BE2C (cell line): ENCODE results near the gene SEZ6.
A peak's percentile ranks its signal among the peaks of the same experiment; 100 is the strongest.

Experiments
- DNase-seq: peaks from one replicate; pipeline ENCODE4 v3.0.0-alpha.2; 2020
- H3K27me3 ChIP-seq: fragments of 250-450 bp; sonication (Bioruptor Pico); 2 replicates; pipeline ENCODE4 v1.5.1; 2020; ENCODE audit warnings: mild to moderate bottlenecking
- H3K36me3 ChIP-seq: fragments of 250-450 bp; sonication (Bioruptor Pico); 2 replicates; pipeline ENCODE4 v1.5.1; 2020; ENCODE audit warnings: mild to moderate bottlenecking
- H3K4me1 ChIP-seq: fragments of 250-450 bp; sonication (Bioruptor Pico); 2 replicates; pipeline ENCODE4 v1.5.1; 2020
- H3K4me3 ChIP-seq: 2 replicates; pipeline ENCODE4 v1.5.1; 2011; ENCODE audit warnings: low read depth, low read length
- H3K9me3 ChIP-seq: fragments of 250-450 bp; sonication (Bioruptor Pico); 2 replicates; pipeline ENCODE4 v1.5.1; 2020
- CTCF ChIP-seq: IDR thresholded peaks from 2 replicates; pipeline ENCODE4 v1.5.1; 2012; ENCODE audit warnings: mild to moderate bottlenecking, low read depth, low read length

SEZ6 gene

GRCh38 chr17:29049541-29050145 lies 43.8 kb upstream of the SEZ6 start:
- no peaks in the 10 kb centered on the region for H3K36me3 ChIP-seq
- no peaks in the 10 kb centered on the region for H3K9me3 ChIP-seq
- H3K27me3 ChIP-seq, result no peaks in the 10 kb centered on the region
- peak; percentile 37 for DNase-seq
- H3K4me1 ChIP-seq, result peaks cover 25% of the 10 kb centered on the region
- no peak for TF ChIP-seq CTCF
- peak overlapping the region; percentile 11 for H3K4me3 ChIP-seq

GRCh38 chr17:29048440-29049368 lies 42.9 kb upstream of the SEZ6 start:
- peak; percentile 93 for DNase-seq
- H3K9me3 ChIP-seq, result no peaks in the 10 kb centered on the region
- H3K4me1 ChIP-seq, result peaks cover 24% of the 10 kb centered on the region
- H3K36me3 ChIP-seq, result no peaks in the 10 kb centered on the region
- H3K4me3 ChIP-seq, result peak overlapping the region; percentile 26
- no peaks in the 10 kb centered on the region for H3K27me3 ChIP-seq
- TF ChIP-seq CTCF, result no peak

GRCh38 chr17:29046473-29046839 lies 40.6 kb upstream of the SEZ6 start:
- TF ChIP-seq CTCF, result no peak
- no peak for DNase-seq
- no peaks in the 10 kb centered on the region for H3K27me3 ChIP-seq
- H3K36me3 ChIP-seq, result no peaks in the 10 kb centered on the region
- H3K9me3 ChIP-seq, result no peaks in the 10 kb centered on the region
- H3K4me3 ChIP-seq, result no peak overlapping the region
- peaks cover 33% of the 10 kb centered on the region for H3K4me1 ChIP-seq

- DNase-seq, result no peak
- no peak overlapping the region for H3K4me3 ChIP-seq
- H3K4me1 ChIP-seq, result peaks cover 33% of the 10 kb centered on the region
- H3K36me3 ChIP-seq, result no peaks in the 10 kb centered on the region
- H3K27me3 ChIP-seq, result no peaks in the 10 kb centered on the region
- TF ChIP-seq CTCF, result no peak
- no peaks in the 10 kb centered on the region for H3K9me3 ChIP-seq
These were observed 40.1 kb upstream of the SEZ6 start for GRCh38 chr17:29045734-29046472.

GRCh38 chr17:29045026-29045425 lies 39.2 kb upstream of the SEZ6 start:
- H3K27me3 ChIP-seq, result no peaks in the 10 kb centered on the region
- H3K4me1 ChIP-seq, result peaks cover 29% of the 10 kb centered on the region
- no peak overlapping the region for H3K4me3 ChIP-seq
- no peak for DNase-seq
- H3K36me3 ChIP-seq, result no peaks in the 10 kb centered on the region
- TF ChIP-seq CTCF, result no peak
- H3K9me3 ChIP-seq, result no peaks in the 10 kb centered on the region
